HPDE6-E6E7 (cell line): Measurements from ENCODE around the gene RIPOR1.
A peak's percentile ranks its signal among the peaks of the same experiment; 100 is the strongest.
"Not testable (repeated sequence)": the region's sequence is repeated elsewhere in the genome, so short reads cannot be mapped to it uniquely, and the experiment has no call there.

Experiments
- DNase-seq: peaks from one replicate; pipeline ENCODE4 v3.0.0; 2011; ENCODE audit warnings: missing footprints; ENCODE audit errors: extremely low spot score

The RIPOR1 gene

GRCh38 chr16:67528222-67528869 is at the start of gene RIPOR1:
Gene RIPOR1 (plus strand): TSS chr16:67528829. CDS start chr16:67538447, 9,618 bp downstream.
- DNase-seq, result no peak

- peak; percentile 100 for DNase-seq
These were observed 47.6 kb upstream of the RIPOR1 start, which contains the start of gene ATP6V0D1 for GRCh38 chr16:67480833-67481560. Gene ATP6V0D1 (minus strand): TSS chr16:67481157. CDS start chr16:67481086, 71 bp downstream.

GRCh38 chr16:67481561-67482232 is 46.9 kb upstream of the RIPOR1 start:
- no peak for DNase-seq

GRCh38 chr16:67482233-67482924 is 46.2 kb upstream of the RIPOR1 start:
- no peak for DNase-seq

GRCh38 chr16:67483150-67483549 is 45.5 kb upstream of the RIPOR1 start, which contains the start of gene AGRP:
Gene AGRP (minus strand): TSS chr16:67483547. CDS start chr16:67483398, 149 bp downstream.
- no peak for DNase-seq

- DNase-seq, result no peak
These were observed 44.7 kb upstream of the RIPOR1 start for GRCh38 chr16:67483731-67484525.

GRCh38 chr16:67486805-67487204 is 41.8 kb upstream of the RIPOR1 start:
- DNase-seq, result no peak

- DNase-seq, result not testable (repeated sequence)
These were observed 41.1 kb upstream of the RIPOR1 start for GRCh38 chr16:67487561-67487960.

- no peak for DNase-seq
These were observed 39.1 kb upstream of the RIPOR1 start for GRCh38 chr16:67489401-67490083.

- no peak for DNase-seq
These were observed 38.1 kb upstream of the RIPOR1 start for GRCh38 chr16:67490335-67491096.

GRCh38 chr16:67499106-67499505 is 29.5 kb upstream of the RIPOR1 start:
- DNase-seq, result no peak

- no peak for DNase-seq
These were observed 24.3 kb upstream of the RIPOR1 start for GRCh38 chr16:67504031-67505021.

GRCh38 chr16:67506468-67506867 is 22.2 kb upstream of the RIPOR1 start:
- no peak for DNase-seq

GRCh38 chr16:67509016-67509415 is 19.6 kb upstream of the RIPOR1 start:
- no peak for DNase-seq

GRCh38 chr16:67513892-67514291 is 14.7 kb upstream of the RIPOR1 start:
- not testable (repeated sequence) for DNase-seq

- no peak for DNase-seq
These were observed 14.2 kb upstream of the RIPOR1 start for GRCh38 chr16:67514382-67514828.

- DNase-seq, result no peak
These were observed 12.1 kb upstream of the RIPOR1 start for GRCh38 chr16:67516296-67517154.

GRCh38 chr16:67517155-67517445 is 11.5 kb upstream of the RIPOR1 start:
- DNase-seq, result no peak
